Ishikawa (cell line): Measurements from ENCODE around the gene TBL2.

ENCODE experiments used
- CEBPB ChIP-seq: IDR thresholded peaks from 2 replicates; pipeline ENCODE4 v1.6.1; 2012
- CREB1 ChIP-seq: IDR thresholded peaks from 2 replicates; pipeline ENCODE4 v1.6.1; 2012; ENCODE audit warnings: low read depth
- EGR1 ChIP-seq: IDR thresholded peaks from 2 replicates; pipeline ENCODE4 v1.6.1; 2012
- EP300 ChIP-seq: IDR thresholded peaks from 2 replicates; pipeline ENCODE4 v1.6.1; 2012; ENCODE audit warnings: borderline replicate concordance
- FOXM1 ChIP-seq: IDR thresholded peaks from 2 replicates; pipeline ENCODE4 v1.6.1; 2012; ENCODE audit warnings: low read depth, borderline replicate concordance
- MAX ChIP-seq: IDR thresholded peaks from 2 replicates; pipeline ENCODE4 v1.6.1; 2012
- NFIC ChIP-seq: IDR thresholded peaks from 2 replicates; pipeline ENCODE4 v1.6.1; 2012
- RAD21 ChIP-seq: IDR thresholded peaks from 2 replicates; pipeline ENCODE4 v1.6.1; 2012; ENCODE audit warnings: low read depth
- REST ChIP-seq: IDR thresholded peaks from 2 replicates; pipeline ENCODE4 v1.6.1; 2012; ENCODE audit warnings: low read depth, mild to moderate bottlenecking
- TAF1 ChIP-seq: IDR thresholded peaks from 2 replicates; pipeline ENCODE4 v1.6.1; 2012; ENCODE audit warnings: low read depth, mild to moderate bottlenecking
- TCF12 ChIP-seq: IDR thresholded peaks from 2 replicates; pipeline ENCODE4 v1.6.1; 2012; ENCODE audit warnings: low read depth
- TEAD4 ChIP-seq: IDR thresholded peaks from 2 replicates; pipeline ENCODE4 v1.6.1; 2012
- USF1 ChIP-seq: IDR thresholded peaks from 2 replicates; pipeline ENCODE4 v1.6.1; 2012
- YY1 ChIP-seq: IDR thresholded peaks from 2 replicates; pipeline ENCODE4 v1.6.1; 2012; ENCODE audit warnings: low read depth
- ZBTB7A ChIP-seq: IDR thresholded peaks from 2 replicates; pipeline ENCODE4 v1.6.1; 2012; ENCODE audit warnings: low read depth

TBL2 gene

GRCh38 chr7:73532224-73532623 lies 46.2 kb downstream of the TBL2 start:
- TF ChIP-seq FOXM1, result no peak
- TF ChIP-seq MAX, result no peak
- no peak for TF ChIP-seq ZBTB7A
- TF ChIP-seq NFIC, result no peak
- no peak for TF ChIP-seq REST
- no peak for TF ChIP-seq CEBPB
- no peak for TF ChIP-seq EP300
- no peak for TF ChIP-seq TAF1
- TF ChIP-seq CREB1, result no peak
- TF ChIP-seq EGR1, result no peak
- no peak for TF ChIP-seq YY1
- TF ChIP-seq USF1, result no peak

- TF ChIP-seq RAD21, result no peak
- TF ChIP-seq TAF1, result no peak
- TF ChIP-seq TEAD4, result no peak
- TF ChIP-seq EP300, result no peak
- TF ChIP-seq FOXM1, result no peak
- TF ChIP-seq REST, result no peak
- TF ChIP-seq USF1, result no peak
These were observed 47.6 kb downstream of the TBL2 start for GRCh38 chr7:73530800-73531199.

- TF ChIP-seq TCF12, result no peak
- TF ChIP-seq YY1, result no peak
- TF ChIP-seq FOXM1, result no peak
- TF ChIP-seq USF1, result no peak
- TF ChIP-seq REST, result no peak
- no peak for TF ChIP-seq ZBTB7A
- TF ChIP-seq MAX, result no peak
- TF ChIP-seq RAD21, result no peak
- no peak for TF ChIP-seq NFIC
- no peak for TF ChIP-seq EP300
- no peak for TF ChIP-seq TEAD4
These were observed 51.2 kb downstream of the TBL2 start for GRCh38 chr7:73526896-73527821.

- peak; percentile 35; the same call in 1 of the 2 replicates for TF ChIP-seq CREB1
- no peak; the same call in 1 of the 2 replicates for TF ChIP-seq EP300
- TF ChIP-seq CEBPB, result peak; percentile 3; the same call in 1 of the 2 replicates
- peak; percentile 80 for TF ChIP-seq TAF1
- TF ChIP-seq ZBTB7A, result peak; percentile 47; the same call in 1 of the 2 replicates
- no peak for TF ChIP-seq REST
- TF ChIP-seq EGR1, result no peak; the same call in 1 of the 2 replicates
- peak; percentile 81; the same call in 1 of the 2 replicates for TF ChIP-seq YY1
- TF ChIP-seq RAD21, result no peak
- peak; percentile 50 for TF ChIP-seq USF1
- no peak for TF ChIP-seq TEAD4
- TF ChIP-seq NFIC, result 0 out of 2 replicates have a peak, but pooled peaks have one; percentile 14
- no peak for TF ChIP-seq FOXM1
- peak; percentile 54 for TF ChIP-seq TCF12
- TF ChIP-seq MAX, result peak; percentile 80
These were observed 56.1 kb downstream of the TBL2 start, which contains the start of gene BAZ1B for GRCh38 chr7:73522105-73522872. TSS of gene BAZ1B (minus strand) at chr7:73522293. CDS start at chr7:73521933, 360 bp downstream.
